Upper lobe of left lung (tissue), 6 donors: ENCODE measurements around the gene C11orf58. TPM values are rescaled to one million over a fixed set of nuclear protein-coding genes. Genes with fewer than 3 reads are reported as not detected.

Source experiments
- ATAC-seq, 2 donors: fragments of 200-7000 bp; cut with Tn5 transposase; one replicate each; pipeline ENCODE4 v1.9.1; 2022; ENCODE audit warnings: mild to moderate bottlenecking in 2 of 2, moderate library complexity in 2 of 2; ENCODE audit not compliant: low FRiP score in 2 of 2
- DNase-seq, 2 donors: peaks; one replicate each; pipeline ENCODE4 v3.0.0-alpha.2; 2019 to 2020
- H3K27ac ChIP-seq, 4 donors: fragments of 200-600 bp; sonication (generic); one replicate each; pipeline ENCODE4 v1.5.1; 2016 to 2019
- H3K27me3 ChIP-seq, 4 donors: fragments of 200-600 bp; sonication (generic); one replicate each; pipeline ENCODE4 v1.5.1; 2017 to 2019
- H3K36me3 ChIP-seq, 4 donors: fragments of 200-600 bp; sonication (generic); one replicate each; pipeline ENCODE4 v1.5.1; 2016 to 2019
- H3K4me1 ChIP-seq, 4 donors: fragments of 200-600 bp; sonication (generic); one replicate each; pipeline ENCODE4 v1.5.1; 2018 to 2019
- H3K4me3 ChIP-seq, 4 donors: fragments of 200-600 bp; sonication (generic); one replicate each; pipeline ENCODE4 v1.5.1; 2017 to 2019; ENCODE audit warnings: mild to moderate bottlenecking in 2 of 4, moderate library complexity in 1 of 4
- H3K9me3 ChIP-seq, 4 donors: fragments of 200-600 bp; sonication (generic); one replicate each; pipeline ENCODE4 v1.5.1; 2018 to 2019
- CTCF ChIP-seq, 6 experiments: fragments of 450-650 bp in 4 of 6; fragments of 200-600 bp in 2 of 6; sonication (generic) in 2 of 6; IDR thresholded peaks; one replicate each; pipeline ENCODE4 v1.5.1; 2016 to 2019; ENCODE audit warnings: antibody characterized with exemption in 6 of 6
- EP300 ChIP-seq, 4 donors: sonication (generic); formaldehyde crosslinking; IDR thresholded peaks; one replicate each; pipeline ENCODE4 v1.5.1; 2017; ENCODE audit warnings: antibody characterized with exemption in 4 of 4, control low read depth in 2 of 4
- POLR2A ChIP-seq, 4 donors: fragments of 450-650 bp; IDR thresholded peaks; one replicate each; pipeline ENCODE4 v1.5.1; 2016 to 2017; ENCODE audit warnings: antibody characterized with exemption in 4 of 4, mild to moderate bottlenecking in 2 of 4
- POLR2AphosphoS5 ChIP-seq, 2 donors: sonication (generic); formaldehyde crosslinking; IDR thresholded peaks; one replicate each; pipeline ENCODE4 v1.5.1; 2017; ENCODE audit warnings: antibody characterized with exemption in 2 of 2
- WGBS, 2 donors: methylation state at CpG; one replicate each; pipeline ENCODE4 v1.1.5; 2017 to 2018; 5-methylcytosine and 5-hydroxymethylcytosine counted together
- total RNA-seq, 6 donors: library from RNA; depleted of rRNA in 4 of 6; stranded (reverse); fragments of >200 nt in 4 of 6; gene quantifications; one replicate each; pipeline versions ENCODE4 v1.1.0 to v1.2.1, GENCODE V29; 2016 to 2021
- donor health status: DM: no; HTN: no; CAD: no; lungs with moderate emphysema.
- donor health status: DM: no; HTN: yes; CAD: no; lungs with severe emphysema.

Gene C11orf58
- total RNA-seq, 6 donors from 2014 or later = 99.9 to 179 (median 112) TPM

- no peak overlapping the region for H3K4me3 ChIP-seq
- ATAC-seq = no peak
Observed at GRCh38 chr11:16741473-16741872, 3.0 kb downstream of the C11orf58 start.

DNA sequence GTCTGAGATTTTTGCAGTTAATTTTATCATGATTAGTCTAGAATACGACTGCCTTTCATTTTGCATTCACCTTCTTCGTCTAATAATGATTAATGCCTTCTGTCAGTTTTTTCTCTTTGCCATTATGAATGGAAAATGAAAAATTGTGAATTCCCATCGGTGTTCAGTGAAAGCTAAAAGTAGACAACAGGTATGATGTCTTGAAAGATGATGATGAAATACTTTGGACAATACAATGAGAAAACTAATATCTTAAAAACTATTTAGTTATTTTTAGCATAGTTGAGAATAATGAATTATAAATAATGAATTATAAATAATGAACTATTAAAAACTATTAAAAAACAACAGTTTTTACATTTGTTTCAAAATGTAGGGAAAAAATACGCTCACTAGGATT is 5.0 kb downstream of the C11orf58 start:
- no peak overlapping the region for H3K4me3 ChIP-seq
- no peak for DNase-seq
- peaks cover 6 to 39% (median 11%) of the 10 kb centered on the region in 4 donors for H3K36me3 ChIP-seq
- H3K9me3 ChIP-seq = no peaks in the 10 kb centered on the region
- TF ChIP-seq POLR2AphosphoS5 (IDR thresholded peaks at IDR 0.05) (no peak), EP300 (IDR thresholded peaks at IDR 0.05) (no peak), POLR2A (IDR thresholded peaks at IDR 0.05) (no peak), CTCF (IDR thresholded peaks at IDR 0.05) (no peak)
- no peaks in the 10 kb centered on the region for H3K27me3 ChIP-seq
- WGBS, 2 donors = 82 to 84% methylated on average over 4 of the region's 4 CpGs
- no peak for ATAC-seq
- H3K4me1 ChIP-seq = peaks cover 33 to 50% (median 40%) of the 10 kb centered on the region in 4 donors
- no peak overlapping the region for H3K27ac ChIP-seq

More at GRCh38 chr11:16741473-16741872, 3.0 kb downstream of the C11orf58 start:
- Histone ChIP-seq H3K27ac (no peak overlapping the region), H3K36me3 (peaks cover 3 to 19% (median 4%) of the 10 kb centered on the region in 4 donors), H3K9me3 (no peaks in the 10 kb centered on the region), H3K4me1 (peaks cover 36 to 56% (median 42%) of the 10 kb centered on the region in 4 donors), H3K27me3 (no peaks in the 10 kb centered on the region)
- DNase-seq = no peak
- TF ChIP-seq CTCF (IDR thresholded peaks at IDR 0.05) = no peak
- TF ChIP-seq POLR2AphosphoS5 (IDR thresholded peaks at IDR 0.05) = no peak
- no peak for TF ChIP-seq EP300 (IDR thresholded peaks at IDR 0.05)
- TF ChIP-seq POLR2A (IDR thresholded peaks at IDR 0.05) = no peak
- WGBS, 2 donors = 79 to 81% methylated on average over 4 of the region's 4 CpGs

GRCh38 chr11:16744128-16744725 is 5.8 kb downstream of the C11orf58 start:
- no peaks in the 10 kb centered on the region for H3K27me3 ChIP-seq
- H3K36me3 ChIP-seq = peaks cover 11 to 46% (median 17%) of the 10 kb centered on the region in 4 donors
- H3K4me1 ChIP-seq = peaks cover 33 to 50% (median 40%) of the 10 kb centered on the region in 4 donors
- no peak for TF ChIP-seq POLR2AphosphoS5 (IDR thresholded peaks at IDR 0.05)
- TF ChIP-seq EP300 (IDR thresholded peaks at IDR 0.05) = no peak
- TF ChIP-seq CTCF (IDR thresholded peaks at IDR 0.05) = no peak
- no peak for TF ChIP-seq POLR2A (IDR thresholded peaks at IDR 0.05)
- H3K27ac ChIP-seq = no peak overlapping the region
- no peak overlapping the region for H3K4me3 ChIP-seq
- DNase-seq = no peak
- 84 to 93% methylated on average over 5 of the region's 5 CpGs for WGBS, 2 donors
- no peaks in the 10 kb centered on the region for H3K9me3 ChIP-seq
- ATAC-seq = no peak

DNA sequence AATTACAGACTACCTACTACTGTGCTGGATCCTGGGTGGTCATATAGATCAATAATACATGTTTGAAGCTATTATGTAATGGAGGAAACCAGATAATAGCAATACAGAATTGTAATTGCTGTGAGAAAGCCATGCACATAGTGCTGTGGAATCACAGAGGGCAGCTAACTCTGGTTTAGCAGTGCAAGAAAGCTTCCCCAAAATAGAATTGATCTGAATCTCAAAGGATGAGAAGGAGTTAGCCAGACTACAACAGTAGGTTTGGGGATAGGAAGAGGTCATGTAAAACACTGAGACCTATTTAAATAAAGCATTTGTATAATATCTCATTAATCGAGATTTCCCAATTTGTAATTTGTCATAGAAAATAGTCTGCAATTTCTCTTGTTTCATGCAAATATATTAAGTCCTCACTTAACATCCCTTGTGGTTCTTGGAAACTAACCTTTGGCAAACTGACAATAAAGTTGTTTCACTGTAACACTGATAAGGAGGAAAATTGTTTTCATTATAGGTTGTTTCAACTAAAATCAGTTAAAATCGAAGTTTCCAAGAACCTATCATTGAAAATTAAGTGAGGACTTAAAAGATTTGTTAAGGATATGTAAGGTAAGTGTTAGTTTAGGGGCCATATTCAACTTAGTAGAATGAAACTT is 7.6 kb downstream of the C11orf58 start:
- ATAC-seq = no peak
- Histone ChIP-seq H3K36me3 (peaks cover 28 to 65% (median 34%) of the 10 kb centered on the region in 4 donors), H3K27me3 (no peaks in the 10 kb centered on the region), H3K9me3 (no peaks in the 10 kb centered on the region), H3K27ac (no peak overlapping the region), H3K4me1 (peaks cover 20 to 31% (median 25%) of the 10 kb centered on the region in 4 donors), H3K4me3 (no peak overlapping the region)
- no peak for DNase-seq
- TF ChIP-seq EP300 (IDR thresholded peaks at IDR 0.05) (no peak), POLR2A (IDR thresholded peaks at IDR 0.05) (no peak), CTCF (IDR thresholded peaks at IDR 0.05) (no peak), POLR2AphosphoS5 (IDR thresholded peaks at IDR 0.05) (no peak)
- WGBS, 2 donors = 83 to 84% methylated on average over 2 of the region's 2 CpGs
